Neural cell (in vitro differentiated cells): ENCODE data around the gene ACP1.

Source experiments
- EZH2 ChIP-seq: fragments of 200-600, 300-800 bp; shearing (Covaris generic), sonication (generic); IDR thresholded peaks from 2 replicates; pipeline ENCODE4 v1.6.1; 2014; ENCODE audit warnings: antibody characterized with exemption, low read length, borderline replicate concordance, mild to moderate bottlenecking; ENCODE audit not compliant: insufficient read depth, poor library complexity, severe bottlenecking
- SMC3 ChIP-seq: fragments of 450-650 bp; conservative IDR thresholded peaks from 2 replicates; pipeline ENCODE4 v1.6.1; 2014; ENCODE audit warnings: antibody characterized with exemption, mild to moderate bottlenecking, moderate library complexity; ENCODE audit not compliant: poor library complexity
- TF ChIP-seq, protein P1 (sequence below): fragments of 450-650 bp; IDR thresholded peaks from 2 replicates; pipeline ENCODE4 v1.5.1; 2014; ENCODE audit warnings: antibody characterized with exemption, mild to moderate bottlenecking, moderate library complexity; ENCODE audit not compliant: poor library complexity, severe bottlenecking

- TF ChIP-seq, protein P1, sequence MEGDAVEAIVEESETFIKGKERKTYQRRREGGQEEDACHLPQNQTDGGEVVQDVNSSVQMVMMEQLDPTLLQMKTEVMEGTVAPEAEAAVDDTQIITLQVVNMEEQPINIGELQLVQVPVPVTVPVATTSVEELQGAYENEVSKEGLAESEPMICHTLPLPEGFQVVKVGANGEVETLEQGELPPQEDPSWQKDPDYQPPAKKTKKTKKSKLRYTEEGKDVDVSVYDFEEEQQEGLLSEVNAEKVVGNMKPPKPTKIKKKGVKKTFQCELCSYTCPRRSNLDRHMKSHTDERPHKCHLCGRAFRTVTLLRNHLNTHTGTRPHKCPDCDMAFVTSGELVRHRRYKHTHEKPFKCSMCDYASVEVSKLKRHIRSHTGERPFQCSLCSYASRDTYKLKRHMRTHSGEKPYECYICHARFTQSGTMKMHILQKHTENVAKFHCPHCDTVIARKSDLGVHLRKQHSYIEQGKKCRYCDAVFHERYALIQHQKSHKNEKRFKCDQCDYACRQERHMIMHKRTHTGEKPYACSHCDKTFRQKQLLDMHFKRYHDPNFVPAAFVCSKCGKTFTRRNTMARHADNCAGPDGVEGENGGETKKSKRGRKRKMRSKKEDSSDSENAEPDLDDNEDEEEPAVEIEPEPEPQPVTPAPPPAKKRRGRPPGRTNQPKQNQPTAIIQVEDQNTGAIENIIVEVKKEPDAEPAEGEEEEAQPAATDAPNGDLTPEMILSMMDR: no peak
- TF ChIP-seq EZH2: no peak
- TF ChIP-seq SMC3: no peak
These were observed 31.6 kb downstream of the ACP1 start for GRCh38 chr2:296354-296753.
